Measurements from ENCODE around the gene CCNY.

Gene CCNY

GRCh38 chr10:35398355-35398754 lies 62.0 kb downstream of the CCNY start:
- Histone ChIP-seq H3K27me3 (replicated peaks; ENCODE audit: insufficient read depth, low read length) (no peaks in the 10 kb centered on the region), H3K27ac (ENCODE audit: low read length) (no peak overlapping the region), H3F3A (ENCODE audit: insufficient read depth, low read length) (no peaks in the 10 kb centered on the region), H3K4me2 (ENCODE audit: low read depth, low read length) (no peak overlapping the region), H3K36me3 (replicated peaks; ENCODE audit: insufficient read depth, low read length) (no peaks in the 10 kb centered on the region), H3K79me2 (ENCODE audit: low read length) (peaks cover 73% of the 10 kb centered on the region), H4K20me1 (ENCODE audit: insufficient read depth, low read length) (peaks cover 2% of the 10 kb centered on the region; the same call in 1 of the 2 replicates), H3K4me1 (ENCODE audit: low read length) (no peaks in the 10 kb centered on the region), H3K9me3 (replicated peaks; ENCODE audit: insufficient read depth, low read length) (no peaks in the 10 kb centered on the region), H2AFZ (ENCODE audit: low read length) (no peak overlapping the region), H3K4me3 (ENCODE audit: low read length) (no peak overlapping the region), H3K9me2 (replicated peaks; ENCODE audit: insufficient read depth, low read length) (no peaks in the 10 kb centered on the region), H3K9ac (ENCODE audit: low read length) (no peak overlapping the region)
- DNase-seq = no peak
- TF ChIP-seq CTCF (IDR thresholded peaks at IDR 0.05; ENCODE audit: low read length) (no peak), EZH2 (optimal IDR thresholded peaks at IDR 0.05; ENCODE audit: low read depth, low read length) (no peak), EZH2phosphoT487 (IDR thresholded peaks at IDR 0.05; ENCODE audit: low read length) (no peak)

- H3F3A ChIP-seq (ENCODE audit: insufficient read depth, low read length) = no peaks in the 10 kb centered on the region
- H3K9me3 ChIP-seq (replicated peaks; ENCODE audit: insufficient read depth, low read length) = no peaks in the 10 kb centered on the region
- H3K4me2 ChIP-seq (ENCODE audit: low read depth, low read length) = no peak overlapping the region
- H3K4me1 ChIP-seq (ENCODE audit: low read length) = no peaks in the 10 kb centered on the region
- H3K4me3 ChIP-seq (ENCODE audit: low read length) = no peak overlapping the region
- H3K79me2 ChIP-seq (ENCODE audit: low read length) = peaks cover 67% of the 10 kb centered on the region
- H2AFZ ChIP-seq (ENCODE audit: low read length) = no peak overlapping the region
- no peaks in the 10 kb centered on the region for H4K20me1 ChIP-seq (ENCODE audit: insufficient read depth, low read length)
- H3K27me3 ChIP-seq (replicated peaks; ENCODE audit: insufficient read depth, low read length) = no peaks in the 10 kb centered on the region
- TF ChIP-seq EZH2 (optimal IDR thresholded peaks at IDR 0.05; ENCODE audit: low read depth, low read length) (no peak), EZH2phosphoT487 (IDR thresholded peaks at IDR 0.05; ENCODE audit: low read length) (no peak), CTCF (IDR thresholded peaks at IDR 0.05; ENCODE audit: low read length) (no peak)
- no peaks in the 10 kb centered on the region for H3K9me2 ChIP-seq (replicated peaks; ENCODE audit: insufficient read depth, low read length)
- no peaks in the 10 kb centered on the region for H3K36me3 ChIP-seq (replicated peaks; ENCODE audit: insufficient read depth, low read length)
- no peak for DNase-seq
- no peak overlapping the region for H3K9ac ChIP-seq (ENCODE audit: low read length)
- no peak overlapping the region for H3K27ac ChIP-seq (ENCODE audit: low read length)
These were observed 62.6 kb downstream of the CCNY start for GRCh38 chr10:35398908-35399307.

GRCh38 chr10:35399414-35400009 lies 63.2 kb downstream of the CCNY start:
- no peaks in the 10 kb centered on the region for H3F3A ChIP-seq (ENCODE audit: insufficient read depth, low read length)
- H3K27ac ChIP-seq (ENCODE audit: low read length) = no peak overlapping the region
- H3K4me3 ChIP-seq (ENCODE audit: low read length) = no peak overlapping the region
- no peaks in the 10 kb centered on the region for H4K20me1 ChIP-seq (ENCODE audit: insufficient read depth, low read length)
- no peaks in the 10 kb centered on the region for H3K9me3 ChIP-seq (replicated peaks; ENCODE audit: insufficient read depth, low read length)
- TF ChIP-seq EZH2phosphoT487 (IDR thresholded peaks at IDR 0.05; ENCODE audit: low read length) = no peak
- no peak for TF ChIP-seq CTCF (IDR thresholded peaks at IDR 0.05; ENCODE audit: low read length)
- no peak for TF ChIP-seq EZH2 (optimal IDR thresholded peaks at IDR 0.05; ENCODE audit: low read depth, low read length)
- H2AFZ ChIP-seq (ENCODE audit: low read length) = no peak overlapping the region
- H3K9ac ChIP-seq (ENCODE audit: low read length) = no peak overlapping the region
- H3K4me1 ChIP-seq (ENCODE audit: low read length) = no peaks in the 10 kb centered on the region
- no peak overlapping the region for H3K4me2 ChIP-seq (ENCODE audit: low read depth, low read length)
- H3K27me3 ChIP-seq (replicated peaks; ENCODE audit: insufficient read depth, low read length) = no peaks in the 10 kb centered on the region
- peaks cover 67% of the 10 kb centered on the region for H3K79me2 ChIP-seq (ENCODE audit: low read length)
- DNase-seq = no peak
- no peaks in the 10 kb centered on the region for H3K36me3 ChIP-seq (replicated peaks; ENCODE audit: insufficient read depth, low read length)
- no peaks in the 10 kb centered on the region for H3K9me2 ChIP-seq (replicated peaks; ENCODE audit: insufficient read depth, low read length)

Measured in MM.1S (cell line).